GM12865 (cell line): ENCODE measurements around the gene ZNF474.

ENCODE experiments used
- DNase-seq: peaks from one replicate; pipeline ENCODE4 v3.0.0; 2010; ENCODE audit warnings: low read depth
- H3K4me3 ChIP-seq: 2 replicates; pipeline ENCODE4 v1.5.1; 2011; ENCODE audit warnings: mild to moderate bottlenecking, low read depth, low read length, control low read depth
- CTCF ChIP-seq: IDR thresholded peaks from 2 replicates; pipeline ENCODE4 v1.5.1; 2011; ENCODE audit warnings: low read length, control low read depth, low read depth, inconsistent platforms; ENCODE audit not compliant: insufficient read depth; ENCODE audit errors: missing control alignments

Gene ZNF474

GRCh38 chr5:122177161-122177560 is 47.8 kb downstream of the ZNF474 start:
- DNase-seq = no peak
- TF ChIP-seq CTCF = no peak
- no peak overlapping the region for H3K4me3 ChIP-seq

GRCh38 chr5:122179701-122180100 is 50.4 kb downstream of the ZNF474 start:
- DNase-seq = no peak
- TF ChIP-seq CTCF = no peak
- H3K4me3 ChIP-seq = no peak overlapping the region

GRCh38 chr5:122180146-122180712 is 50.9 kb downstream of the ZNF474 start:
- H3K4me3 ChIP-seq = no peak overlapping the region
- DNase-seq = peak; percentile 10
- TF ChIP-seq CTCF = no peak

GRCh38 chr5:122180863-122181548 is 51.7 kb downstream of the ZNF474 start:
- TF ChIP-seq CTCF = no peak
- H3K4me3 ChIP-seq = no peak overlapping the region
- DNase-seq = no peak

- H3K4me3 ChIP-seq = no peak overlapping the region
- no peak for TF ChIP-seq CTCF
- DNase-seq = no peak
These were observed 52.5 kb downstream of the ZNF474 start for GRCh38 chr5:122181863-122182262.

GRCh38 chr5:122182491-122182921 is 53.2 kb downstream of the ZNF474 start:
- DNase-seq = no peak
- TF ChIP-seq CTCF = no peak
- H3K4me3 ChIP-seq = no peak overlapping the region
